Sciatic nerve (tissue), 2 donors: Measurements from ENCODE around the gene TFB2M. TPM values are rescaled to one million over a fixed set of nuclear protein-coding genes. Genes with fewer than 3 reads are reported as not detected.
A peak's percentile ranks its signal among the peaks of the same experiment; 100 is the strongest.

ENCODE experiments used
- ATAC-seq: fragments of 200-7000 bp; cut with Tn5 transposase; one replicate; pipeline ENCODE4 v1.9.1; 2020; ENCODE audit warnings: mild to moderate bottlenecking, moderate library complexity
- DNase-seq: peaks from one replicate; pipeline ENCODE4 v3.0.0-alpha.2; 2020; ENCODE audit warnings: low spot score
- intact Hi-C: fragments of 100-400 bp; cut with DNase I; formaldehyde crosslinking; loops from one replicate; pipeline ENCODE4 v1.14.2; 2022
- total RNA-seq: library from RNA; stranded (reverse); fragmentation: NEBNext Ultra II Directional; extraction: Animal tissue kit (Norgen Biotek cat#: 25700); gene quantifications from one replicate; pipeline ENCODE4 v1.2.1, GENCODE V29; 2021
- donor health status: DM: no; HTN: no; CAD: no.
- donor health status: DM: no; HTN: no; CAD: no.

The TFB2M gene
- total RNA-seq, 1 donor from 2014 or later = 6.6 TPM

GRCh38 chr1:246526380-246526779 is 39.7 kb downstream of the TFB2M start:
- ATAC-seq (no peak), DNase-seq (no peak)
- intact Hi-C loops = no loop called here

DNA sequence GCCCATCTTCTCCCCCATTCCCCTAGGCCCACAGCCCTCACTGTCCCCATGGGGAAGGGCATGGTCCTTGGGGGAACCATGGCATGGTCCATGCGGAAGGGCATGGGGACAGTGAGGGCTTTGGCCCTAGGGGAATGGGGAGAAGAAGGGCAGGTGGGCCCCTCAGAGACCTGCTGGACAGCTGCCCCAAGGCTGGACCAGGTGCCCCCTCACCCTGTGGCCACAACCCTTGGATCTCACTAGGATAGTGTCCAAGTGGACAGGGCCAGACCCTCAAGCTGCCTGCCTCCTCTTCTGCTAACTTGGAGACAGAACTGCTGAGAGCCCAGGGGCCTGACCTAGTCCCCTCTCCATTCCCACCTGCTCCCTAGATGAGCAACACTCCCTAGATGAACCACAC is 46.5 kb downstream of the TFB2M start:
- DNase-seq (no peak), ATAC-seq (no peak)
- intact Hi-C loops = no loop called here

DNA sequence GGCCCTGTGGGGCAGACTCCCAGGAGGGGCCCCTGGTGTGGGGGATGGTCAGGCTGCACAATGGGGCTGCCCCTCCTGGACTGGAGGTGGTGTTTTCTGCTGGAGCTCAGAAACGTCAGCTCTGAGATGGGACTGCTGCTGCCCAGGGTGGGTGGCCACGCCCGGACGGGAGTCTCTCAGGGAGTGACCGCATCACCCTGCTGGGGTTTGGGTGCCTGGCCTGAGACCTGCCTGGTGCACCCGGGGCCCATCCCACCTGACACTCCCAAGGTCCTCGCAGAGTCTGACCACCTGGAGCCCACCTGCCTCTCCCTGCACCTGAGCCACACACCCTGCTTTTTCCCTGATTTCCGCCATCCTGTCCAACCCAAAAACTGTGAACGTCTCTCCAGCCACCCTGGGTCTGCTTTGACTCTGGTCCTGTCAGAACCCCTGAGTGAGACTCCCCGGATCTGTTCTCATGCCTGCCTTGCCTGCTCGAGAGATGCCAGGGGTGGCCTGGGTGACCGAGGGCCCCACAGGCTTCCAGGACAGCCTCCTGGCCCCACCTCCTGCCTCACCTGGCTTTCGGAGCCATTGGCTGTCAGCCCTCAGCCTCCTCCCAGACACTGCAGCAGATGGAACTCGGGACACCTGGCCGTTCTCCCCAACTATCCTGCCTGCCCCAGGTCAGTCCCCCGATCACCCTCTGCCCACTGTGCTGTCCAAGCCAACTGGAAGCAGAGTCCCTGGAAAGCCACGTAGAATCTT is 47.4 kb downstream of the TFB2M start:
- DNase-seq = no peak
- ATAC-seq = no peak
- intact Hi-C loops = no loop called here

DNA sequence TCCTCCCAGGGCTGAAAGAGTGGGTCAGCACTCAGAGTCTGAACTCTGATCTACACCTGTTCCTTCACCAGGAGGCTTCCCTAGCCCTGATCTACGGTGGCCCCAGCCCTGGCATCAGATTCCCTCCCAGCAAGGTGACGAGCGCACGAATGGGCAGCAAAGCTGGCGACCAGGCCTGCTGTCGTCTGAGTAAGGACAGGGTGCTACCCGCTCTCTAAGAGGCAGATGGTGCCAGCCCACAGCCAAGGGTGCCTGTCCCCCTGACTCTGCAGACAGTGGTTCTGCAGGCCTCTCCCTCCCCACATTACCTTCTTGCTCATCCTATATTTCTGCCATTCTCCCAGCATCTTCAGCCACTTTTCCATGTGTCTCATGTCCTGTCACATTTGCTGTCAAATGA is 48.7 kb downstream of the TFB2M start:
- no peak for ATAC-seq

DNA sequence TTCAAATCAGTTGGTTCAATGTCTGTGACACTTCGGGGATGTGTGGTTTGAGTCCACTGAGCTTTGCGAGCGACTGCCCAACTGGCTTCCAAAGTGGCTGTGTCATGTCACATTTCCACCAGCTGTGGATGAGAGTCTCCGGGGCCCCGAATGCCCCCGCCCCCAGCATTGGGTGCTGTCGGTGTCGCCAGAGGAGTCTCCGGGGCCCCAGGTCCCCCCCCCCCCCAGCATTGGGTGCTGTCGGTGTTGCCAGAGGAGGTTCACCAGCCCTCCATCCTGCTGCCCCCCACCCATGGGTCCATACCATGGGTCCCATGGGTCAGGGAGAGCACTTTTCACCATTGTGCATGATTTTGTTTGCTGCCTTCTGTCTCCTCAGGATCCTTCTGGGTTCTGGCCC is 49.9 kb downstream of the TFB2M start:
- intact Hi-C loops = no loop called here
- no peak for DNase-seq
- ATAC-seq = no peak

More for the DNA sequence above, 48.7 kb downstream of the TFB2M start:
- no peak for DNase-seq
- intact Hi-C loops = no loop called here

DNA sequence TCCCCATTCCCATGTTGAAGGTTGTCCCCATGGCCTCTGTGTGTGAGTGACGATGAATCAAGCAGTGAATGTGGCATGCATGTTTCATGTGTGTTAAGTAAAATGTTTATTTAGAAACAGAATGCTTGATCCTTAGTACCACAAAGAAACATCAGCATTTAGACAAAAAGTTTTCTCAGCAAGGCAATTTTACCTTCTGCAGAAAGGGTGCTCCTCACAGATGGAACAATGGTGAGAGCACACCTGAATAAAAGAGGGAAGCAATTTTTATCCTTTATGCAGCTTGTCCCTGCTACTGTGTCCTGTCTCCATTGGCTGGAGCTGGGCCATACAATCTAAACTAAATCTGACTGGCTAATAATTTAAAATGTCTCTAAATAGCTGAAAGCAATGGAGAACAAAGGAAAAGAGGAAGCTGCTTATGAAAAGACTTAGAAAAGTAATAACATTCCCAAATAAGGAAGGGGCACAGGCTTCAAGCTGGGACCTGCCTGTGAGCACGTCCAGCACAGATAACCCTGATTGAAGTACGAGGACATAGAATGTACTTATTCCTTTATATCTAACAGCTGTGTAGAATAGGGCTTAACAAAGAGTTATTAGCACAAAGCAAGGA is 50.6 kb downstream of the TFB2M start:
- intact Hi-C loops = no loop called here
- no peak for DNase-seq
- ATAC-seq = no peak

DNA sequence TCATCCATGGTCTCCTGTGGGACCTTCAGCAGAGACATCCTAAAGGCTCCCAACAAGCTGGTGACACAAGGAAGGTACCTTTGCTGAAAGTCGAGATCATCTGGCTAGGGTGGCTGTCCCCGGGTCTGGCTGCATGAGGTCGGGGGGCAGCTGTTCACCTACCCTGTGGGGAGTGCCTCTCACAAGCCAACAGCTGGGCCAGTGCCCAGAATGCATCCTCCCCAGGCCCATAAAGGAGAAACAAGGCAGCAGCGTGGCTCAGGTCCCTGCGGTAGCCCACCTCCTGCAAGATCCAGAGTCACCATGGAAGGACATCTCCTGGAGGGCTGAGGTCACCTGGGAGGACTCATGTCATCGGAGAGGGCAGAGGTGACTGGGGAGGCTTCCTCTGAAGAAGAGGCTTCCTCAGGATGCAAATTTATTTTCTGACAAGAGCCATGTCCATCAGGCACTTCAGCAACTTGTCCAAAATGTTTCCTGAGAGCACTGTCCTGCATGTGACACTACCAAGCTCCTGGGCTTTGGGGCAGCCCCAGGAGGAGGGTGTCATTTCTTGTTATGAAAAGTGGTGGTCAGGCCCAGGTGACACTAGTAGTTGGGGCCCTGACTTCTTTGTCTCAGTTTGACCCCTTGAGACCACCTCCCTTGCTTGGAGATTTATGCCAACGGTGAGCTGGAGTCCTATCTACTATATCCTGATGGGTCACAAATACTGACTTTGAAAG is 52.3 kb downstream of the TFB2M start:
- no peak for ATAC-seq
- intact Hi-C loops = no loop called here
- no peak for DNase-seq

- intact Hi-C loops = no loop called here
- no peak for DNase-seq
- ATAC-seq = no peak
Measured at GRCh38 chr1:246513041-246513440, 53.0 kb downstream of the TFB2M start.

- DNase-seq (no peak), ATAC-seq (no peak)
- intact Hi-C loops = no loop called here
Measured at GRCh38 chr1:246512635-246513034, 53.4 kb downstream of the TFB2M start.

DNA sequence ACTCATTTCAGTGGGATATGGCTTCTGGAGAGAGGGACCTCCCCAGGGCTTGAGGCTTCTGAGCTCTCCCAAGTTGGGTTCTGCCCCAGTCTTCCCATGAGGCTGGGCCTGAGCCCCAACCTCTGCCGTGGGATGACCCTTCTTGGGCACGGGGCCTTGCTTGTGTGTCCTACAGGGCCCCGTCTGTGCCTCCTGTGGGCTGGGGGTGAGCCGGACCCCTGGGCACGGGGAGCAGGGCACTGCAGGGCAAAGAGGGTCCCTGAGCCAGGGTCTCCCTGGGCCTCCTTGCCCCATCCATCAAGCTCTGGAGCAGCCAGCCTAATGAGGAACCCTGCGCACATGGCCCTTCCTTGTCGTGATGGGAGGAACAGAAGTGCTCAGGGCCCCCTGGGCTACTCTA is 53.8 kb downstream of the TFB2M start:
- DNase-seq = no peak
- ATAC-seq = no peak
- intact Hi-C loops = no loop called here

- ATAC-seq (no peak), DNase-seq (no peak)
- intact Hi-C loops = no loop called here
Measured at GRCh38 chr1:246511203-246511602, 54.9 kb downstream of the TFB2M start.

- DNase-seq = no peak
- ATAC-seq = no peak
- intact Hi-C loops = no loop called here
Measured at GRCh38 chr1:246510147-246511030, 55.7 kb downstream of the TFB2M start.

DNA sequence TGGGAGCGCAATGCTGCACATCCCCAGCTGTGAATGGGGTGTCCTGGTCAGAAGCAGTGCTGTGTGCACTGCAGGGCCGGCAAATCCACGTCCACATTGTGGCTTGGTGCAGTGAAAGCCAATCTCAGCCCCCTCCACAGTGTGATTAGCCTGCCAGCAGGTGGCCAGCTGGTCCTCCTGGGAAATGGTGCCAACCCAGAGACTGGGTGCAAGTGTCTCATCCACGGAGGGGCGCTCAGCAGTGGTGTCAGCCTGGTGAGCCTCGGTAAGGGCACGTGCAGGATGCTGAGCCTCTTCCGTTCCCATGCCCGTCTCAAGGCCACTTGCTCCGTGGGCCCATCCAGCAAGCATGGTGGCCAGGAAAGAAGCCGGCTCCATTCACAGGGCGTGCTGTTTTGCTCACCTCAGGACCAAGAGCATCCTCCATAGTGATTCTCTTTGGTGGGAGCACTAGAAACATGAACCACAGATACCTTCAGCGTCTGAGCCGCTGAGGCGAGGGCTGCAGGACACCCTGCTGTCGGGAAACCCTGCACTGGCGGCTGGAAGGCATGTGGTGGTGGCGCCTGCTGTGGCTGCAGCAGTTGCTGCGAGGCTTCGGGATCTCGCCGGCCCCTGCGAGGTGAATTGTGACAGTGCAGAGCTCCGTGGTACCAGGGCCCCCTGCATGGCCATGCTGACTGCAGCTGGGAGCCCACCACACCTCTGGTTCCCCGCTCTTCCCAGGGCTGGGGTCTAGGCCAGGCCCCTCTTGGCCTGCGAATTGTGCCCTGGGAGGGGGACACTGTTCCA is 57.0 kb downstream of the TFB2M start:
- DNase-seq (no peak), ATAC-seq (no peak)
- intact Hi-C loops = loop anchor here (10.0 kb wide), 1 partner anchor 186 kb away; no protein-coding TSS in a partner anchor

DNA sequence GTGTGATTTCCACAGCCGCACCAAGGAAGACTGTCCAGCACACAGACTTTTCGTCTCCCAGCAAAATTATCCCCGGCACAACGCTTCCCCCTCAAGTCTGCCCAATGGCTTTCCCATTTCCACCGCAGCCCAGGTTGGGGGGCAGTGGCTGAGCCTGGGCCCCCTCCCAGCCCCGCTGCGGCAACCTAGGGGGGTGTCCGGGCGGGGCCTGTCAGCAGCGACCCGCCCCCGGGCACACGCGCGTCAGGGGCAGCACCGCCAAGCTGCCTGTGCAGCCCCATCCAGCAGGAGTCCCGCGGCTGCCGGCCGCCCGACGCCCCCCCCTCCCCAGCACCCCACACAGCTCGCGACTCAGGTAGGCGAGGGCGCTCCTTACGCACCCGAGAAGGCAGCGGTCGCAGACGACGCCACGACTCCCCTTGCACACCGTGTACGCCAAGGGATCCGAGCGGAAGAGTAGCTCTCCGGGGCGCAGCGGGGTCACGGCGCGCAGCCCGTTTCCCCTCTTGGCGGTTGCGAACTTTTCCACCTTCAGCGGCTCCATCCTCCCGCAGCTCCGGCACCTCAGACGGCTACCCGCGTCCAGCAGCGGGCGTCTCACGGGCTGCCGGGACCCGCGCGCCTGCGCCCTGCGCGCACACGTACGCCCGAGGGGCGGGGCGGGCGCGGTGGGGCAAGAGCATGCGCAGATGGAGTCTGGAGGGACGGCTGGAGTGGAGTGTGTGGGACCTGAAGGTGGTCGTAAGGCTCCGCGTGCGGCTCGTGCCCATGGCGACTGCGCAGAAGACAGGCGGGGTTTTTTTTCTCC is 59.2 kb downstream of the TFB2M start, which contains the start of gene SMYD3:
Gene SMYD3, minus strand, starts transcription at position 606 of the 808 bp plus-strand sequence.
- intact Hi-C loops = loop anchor here (10.0 kb wide), 1 partner anchor 188 kb away; no protein-coding TSS in a partner anchor
- DNase-seq = peak; percentile 83
- peak; percentile 97 for ATAC-seq

DNA sequence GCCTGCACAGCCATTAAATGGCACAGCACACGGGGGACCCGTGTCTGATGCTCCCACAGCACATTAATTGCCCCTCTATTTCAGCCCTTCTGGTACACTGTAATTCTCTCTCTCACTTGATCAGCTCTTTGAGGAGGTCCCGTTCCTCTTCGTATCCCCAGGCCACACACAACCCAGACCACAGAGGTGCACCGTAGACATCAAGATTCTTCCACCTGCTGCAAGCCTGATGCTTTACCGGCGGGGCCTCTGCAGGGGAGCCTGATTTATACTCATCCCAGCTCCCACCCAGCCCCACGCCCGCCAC is 59.7 kb downstream of the TFB2M start:
- DNase-seq (no peak), ATAC-seq (no peak)
- intact Hi-C loops = loop anchor here (10.0 kb wide), 1 partner anchor 188 kb away; no protein-coding TSS in a partner anchor

- ATAC-seq (no peak), DNase-seq (no peak)
- intact Hi-C loops = loop anchor here (10.0 kb wide), 1 partner anchor 191 kb away; no protein-coding TSS in a partner anchor
Measured at GRCh38 chr1:246503341-246503740, 62.7 kb downstream of the TFB2M start.

DNA sequence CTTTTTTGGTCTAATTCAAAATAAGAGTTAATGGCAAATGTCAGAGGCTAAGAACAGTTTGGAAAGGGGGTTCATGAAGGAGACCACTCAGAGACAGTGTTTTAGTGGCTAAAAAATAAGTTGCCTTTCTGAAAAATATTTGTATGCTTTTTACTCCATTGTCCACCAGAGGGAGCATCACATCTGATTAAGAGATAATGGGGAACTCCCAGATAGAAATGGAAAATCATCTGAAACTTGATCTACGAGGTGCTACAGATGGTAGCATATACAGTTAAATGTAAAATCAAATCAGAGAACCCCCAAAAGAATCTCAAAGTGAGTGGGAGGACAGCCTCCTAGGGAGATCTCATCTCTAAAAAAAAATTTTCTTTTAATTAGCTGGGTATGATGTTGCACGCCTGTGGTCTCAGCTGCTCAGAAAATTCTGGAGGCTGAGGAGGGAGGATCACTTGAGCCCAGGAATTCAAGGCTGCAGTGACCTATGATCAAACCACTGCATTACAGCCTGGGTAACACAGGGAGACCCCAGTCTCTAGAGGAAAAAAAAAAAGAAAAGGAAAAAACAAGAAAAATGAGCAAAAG is 68.6 kb downstream of the TFB2M start:
- ATAC-seq (peak; percentile 53), DNase-seq (no peak)
- intact Hi-C loops = no loop called here
